H9 (cell line): ENCODE results near the gene ACSL3. TPM values are rescaled to one million over a fixed set of nuclear protein-coding genes. Genes with fewer than 3 reads are reported as not detected.

Experiments used
- DNase-seq: peaks from one replicate; pipeline ENCODE4 v3.0.0-alpha.2; 2017
- H2AFZ ChIP-seq: one replicate; pipeline ENCODE4 v1.6.1; 2013; ENCODE audit warnings: mild to moderate bottlenecking, low read length, control low read depth, moderate library complexity
- H2AK5ac ChIP-seq: 2 replicates; pipeline ENCODE4 v1.6.1; 2013; ENCODE audit warnings: low read length, control low read depth, mixed read lengths; ENCODE audit not compliant: insufficient read length
- H2BK120ac ChIP-seq: one replicate; pipeline ENCODE4 v1.6.1; 2013; ENCODE audit warnings: low read depth, mild to moderate bottlenecking, low read length, control low read depth, inconsistent platforms; ENCODE audit not compliant: poor library complexity, severe bottlenecking
- H2BK12ac ChIP-seq: 2 replicates; pipeline ENCODE4 v1.6.1; 2013; ENCODE audit warnings: low read length, control low read depth, mixed read lengths, low read depth; ENCODE audit not compliant: insufficient read length
- H2BK15ac ChIP-seq: 2 replicates; pipeline ENCODE4 v1.6.1; 2013; ENCODE audit warnings: low read depth, low read length, control low read depth
- H2BK20ac ChIP-seq: one replicate; pipeline ENCODE4 v1.6.1; 2013; ENCODE audit warnings: low read depth, mild to moderate bottlenecking, low read length, control low read depth, inconsistent platforms; ENCODE audit not compliant: poor library complexity, severe bottlenecking
- H2BK5ac ChIP-seq: 2 replicates; pipeline ENCODE4 v1.6.1; 2013; ENCODE audit warnings: low read length, control low read depth, mixed read lengths; ENCODE audit not compliant: insufficient read length
- H3K14ac ChIP-seq: 2 replicates; pipeline ENCODE4 v1.6.1; 2013; ENCODE audit warnings: low read length, control low read depth; ENCODE audit not compliant: insufficient read depth
- H3K18ac ChIP-seq: 2 replicates; pipeline ENCODE4 v1.6.1; 2013; ENCODE audit warnings: low read depth, mild to moderate bottlenecking, mixed read lengths, low read length, control low read depth; ENCODE audit not compliant: insufficient read length
- H3K23ac ChIP-seq: 2 replicates; pipeline ENCODE4 v1.6.1; 2013; ENCODE audit warnings: low read length, control low read depth, mixed read lengths, low read depth; ENCODE audit not compliant: insufficient read length
- H3K23me2 ChIP-seq: 2 replicates; pipeline ENCODE4 v1.6.1; 2013; ENCODE audit warnings: low read depth, mild to moderate bottlenecking, mixed read lengths, low read length, control low read depth; ENCODE audit not compliant: insufficient read length, poor library complexity, severe bottlenecking
- H3K27ac ChIP-seq: 2 replicates; pipeline ENCODE4 v1.5.1; 2013; ENCODE audit warnings: low read length, control low read depth, mixed read lengths, low read depth; ENCODE audit not compliant: insufficient read length
- H3K27me3 ChIP-seq: 2 replicates; pipeline ENCODE4 v1.6.1; 2013; ENCODE audit warnings: low read length, control low read depth, inconsistent platforms; ENCODE audit not compliant: insufficient read depth
- H3K4ac ChIP-seq: 2 replicates; pipeline ENCODE4 v1.6.1; 2013; ENCODE audit warnings: low read depth, mild to moderate bottlenecking, control low read depth, inconsistent platforms, low read length, moderate library complexity
- H3K4me1 ChIP-seq: 2 replicates; pipeline ENCODE4 v1.6.1; 2013; ENCODE audit warnings: low read length, control low read depth, inconsistent platforms; ENCODE audit not compliant: insufficient read depth
- H3K4me2 ChIP-seq: 2 replicates; pipeline ENCODE4 v1.6.1; 2013; ENCODE audit warnings: low read length, control low read depth, mixed read lengths; ENCODE audit not compliant: insufficient read length, insufficient read depth
- H3K56ac ChIP-seq: 2 replicates; pipeline ENCODE4 v1.6.1; 2013; ENCODE audit warnings: low read depth, mild to moderate bottlenecking, mixed read lengths, low read length, control low read depth; ENCODE audit not compliant: insufficient read length
- H3K79me1 ChIP-seq: 2 replicates; pipeline ENCODE4 v1.6.1; 2013; ENCODE audit warnings: low read depth, mild to moderate bottlenecking, moderate library complexity, low read length, control low read depth, inconsistent platforms; ENCODE audit not compliant: insufficient read depth, poor library complexity, severe bottlenecking
- H3K79me2 ChIP-seq: 2 replicates; pipeline ENCODE4 v1.6.1; 2013; ENCODE audit warnings: low read length, control low read depth, inconsistent platforms; ENCODE audit not compliant: insufficient read depth
- H3K9ac ChIP-seq: 2 replicates; pipeline ENCODE4 v1.6.1; 2013; ENCODE audit warnings: low read length, control low read depth, mixed read lengths; ENCODE audit not compliant: insufficient read length; ENCODE audit errors: extremely low read depth
- H3K9me3 ChIP-seq: one replicate; pipeline ENCODE4 v1.6.1; 2013; ENCODE audit warnings: low read depth, low read length, inconsistent platforms; ENCODE audit not compliant: control insufficient read depth
- H3T11ph ChIP-seq: one replicate; pipeline ENCODE4 v1.6.1; 2013; ENCODE audit warnings: mild to moderate bottlenecking, low read length, control low read depth, inconsistent platforms
- H4K20me1 ChIP-seq: one replicate; pipeline ENCODE4 v1.6.1; 2013; ENCODE audit not compliant: control insufficient read depth, insufficient read length, insufficient read depth
- H4K5ac ChIP-seq: 2 replicates; pipeline ENCODE4 v1.6.1; 2013; ENCODE audit warnings: low read depth, mild to moderate bottlenecking, mixed read lengths, low read length, control low read depth; ENCODE audit not compliant: insufficient read length
- H4K8ac ChIP-seq: replicated peaks from 2 replicates; pipeline ENCODE4 v1.6.1; 2013; ENCODE audit warnings: low read length, control low read depth, mixed read lengths, low read depth; ENCODE audit not compliant: insufficient read length
- H4K91ac ChIP-seq: 2 replicates; pipeline ENCODE4 v1.6.1; 2013; ENCODE audit warnings: low read depth, mild to moderate bottlenecking, moderate library complexity, mixed read lengths, low read length, control low read depth; ENCODE audit not compliant: insufficient read length
- H3K27ac Mint-ChIP-seq, 3 experiments: 2 replicates in 2 of 3; 3 replicates in 1 of 3; pipeline ENCODE4 v1.8.0; 2020 to 2021; ENCODE audit warnings: mixed read lengths in 3 of 3, mild to moderate bottlenecking in 1 of 3, moderate library complexity in 1 of 3
- H3K27me3 Mint-ChIP-seq: 2 replicates; pipeline ENCODE4 v1.8.0; 2021; ENCODE audit warnings: low read depth, mild to moderate bottlenecking, moderate library complexity, mixed read lengths
- H3K36me3 Mint-ChIP-seq, 3 experiments: 2 replicates in 2 of 3; 3 replicates in 1 of 3; pipeline ENCODE4 v1.8.0; 2020 to 2021; ENCODE audit warnings: low read depth in 3 of 3, mixed read lengths in 3 of 3; ENCODE audit not compliant: insufficient read depth in 1 of 3
- H3K4me1 Mint-ChIP-seq, 2 experiments: 2 replicates each; pipeline ENCODE4 v1.8.0; 2020; ENCODE audit warnings: mixed read lengths in 2 of 2
- H3K4me3 Mint-ChIP-seq, 2 experiments: 2 replicates in 1 of 2; 3 replicates in 1 of 2; pipeline ENCODE4 v1.8.0; 2020 to 2021; ENCODE audit warnings: mild to moderate bottlenecking in 2 of 2, mixed read lengths in 2 of 2, moderate library complexity in 1 of 2
- H3K9me3 Mint-ChIP-seq, 2 experiments: 2 replicates in 1 of 2; 3 replicates in 1 of 2; pipeline ENCODE4 v1.8.0; 2020; ENCODE audit warnings: mild to moderate bottlenecking in 2 of 2, mixed read lengths in 2 of 2, moderate library complexity in 1 of 2
- WGBS: extraction: QIAGEN DNeasy Blood & Tissue Kit; methylation state at CpG from one replicate; pipeline ENCODE4 v1.1.7; 2013; ENCODE audit warnings: missing lambda C conversion rate, low lambda C conversion rate, mixed read lengths; ENCODE audit not compliant: insufficient read length; ENCODE audit errors: extremely low coverage; 5-methylcytosine and 5-hydroxymethylcytosine counted together
- total RNA-seq: library from RNA; stranded (reverse); gene quantifications from 2 replicates; pipeline ENCODE4 v1.2.1, GENCODE V29; 2021
- TF ChIP-seq, protein P1 (sequence below): fragments of 200-600 bp; sonication (generic); conservative IDR thresholded peaks from 3 replicates; pipeline ENCODE4 v1.8.0; 2021; ENCODE audit warnings: antibody characterized with exemption, mild to moderate bottlenecking

ACSL3 gene
- total RNA-seq, 1 experiment from 2014 or later, result 60.9 TPM

DNA sequence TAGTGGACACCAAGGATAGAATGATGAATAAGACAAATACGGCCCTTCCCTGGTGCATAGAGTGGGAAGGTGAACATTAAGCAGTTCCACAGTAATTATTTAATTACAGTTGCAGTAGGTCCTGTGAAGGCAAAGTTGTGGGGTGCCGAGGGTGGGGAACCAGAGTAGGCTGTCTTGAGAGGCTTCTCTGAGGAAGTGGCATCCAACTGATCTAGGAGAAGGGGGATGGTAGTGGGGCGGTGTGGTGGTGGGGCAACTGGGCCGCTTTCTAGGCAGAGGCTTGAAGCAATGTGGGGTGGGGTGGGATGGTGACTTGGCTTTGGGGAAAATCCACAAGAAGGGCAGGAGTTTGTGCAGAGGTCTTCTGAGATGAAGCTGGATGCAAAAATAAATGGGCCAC is 11.7 kb downstream of the ACSL3 start:
- Histone ChIP-seq H4K20me1 (no peaks in the 10 kb centered on the region), H3K79me2 (peaks cover 69% of the 10 kb centered on the region), H2AK5ac (no peak overlapping the region), H3K27me3 (no peaks in the 10 kb centered on the region), H3K23me2 (no peaks in the 10 kb centered on the region), H2BK15ac (no peak overlapping the region), H2BK120ac (no peak overlapping the region), H3K14ac (no peak overlapping the region), H3K4ac (no peak overlapping the region), H3K18ac (no peak overlapping the region), H2BK20ac (no peak overlapping the region), H3K9me3 (no peaks in the 10 kb centered on the region), H3K56ac (no peak overlapping the region), H3K9ac (no peak overlapping the region), H2BK12ac (no peak overlapping the region), H4K8ac (no peak overlapping the region), H3K4me2 (no peak overlapping the region), H2BK5ac (no peak overlapping the region), H3K23ac (no peak overlapping the region), H4K91ac (no peak overlapping the region), H2AFZ (no peak overlapping the region), H4K5ac (no peak overlapping the region), H3T11ph (no peak overlapping the region), H3K27ac (no peak overlapping the region), H3K4me1 (peaks cover 13% of the 10 kb centered on the region), H3K79me1 (peaks cover 18% of the 10 kb centered on the region)
- Mint-ChIP-seq H3K27ac (no peak overlapping the region), H3K4me3 (no peak overlapping the region), H3K27me3 (no peaks in the 10 kb centered on the region), H3K9me3 (no peaks in the 10 kb centered on the region), H3K36me3 (peaks cover 0 to 3% (median 0%) of the 10 kb centered on the region in 3 experiments; a peak in 2 of 7 replicates), H3K4me1 (peaks cover 8 to 17% of the 10 kb centered on the region in 2 experiments)
- no peak for DNase-seq
- no CpG with 5 or more reads among the region's 4 CpGs for WGBS
- TF ChIP-seq, protein P1, sequence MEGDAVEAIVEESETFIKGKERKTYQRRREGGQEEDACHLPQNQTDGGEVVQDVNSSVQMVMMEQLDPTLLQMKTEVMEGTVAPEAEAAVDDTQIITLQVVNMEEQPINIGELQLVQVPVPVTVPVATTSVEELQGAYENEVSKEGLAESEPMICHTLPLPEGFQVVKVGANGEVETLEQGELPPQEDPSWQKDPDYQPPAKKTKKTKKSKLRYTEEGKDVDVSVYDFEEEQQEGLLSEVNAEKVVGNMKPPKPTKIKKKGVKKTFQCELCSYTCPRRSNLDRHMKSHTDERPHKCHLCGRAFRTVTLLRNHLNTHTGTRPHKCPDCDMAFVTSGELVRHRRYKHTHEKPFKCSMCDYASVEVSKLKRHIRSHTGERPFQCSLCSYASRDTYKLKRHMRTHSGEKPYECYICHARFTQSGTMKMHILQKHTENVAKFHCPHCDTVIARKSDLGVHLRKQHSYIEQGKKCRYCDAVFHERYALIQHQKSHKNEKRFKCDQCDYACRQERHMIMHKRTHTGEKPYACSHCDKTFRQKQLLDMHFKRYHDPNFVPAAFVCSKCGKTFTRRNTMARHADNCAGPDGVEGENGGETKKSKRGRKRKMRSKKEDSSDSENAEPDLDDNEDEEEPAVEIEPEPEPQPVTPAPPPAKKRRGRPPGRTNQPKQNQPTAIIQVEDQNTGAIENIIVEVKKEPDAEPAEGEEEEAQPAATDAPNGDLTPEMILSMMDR, result no peak
